ENCODE results near the gene CGNL1. TPM values are rescaled to one million over a fixed set of nuclear protein-coding genes. Genes with fewer than 3 reads are reported as not detected.

The CGNL1 gene
- total RNA-seq, 1 experiment from 2014 or later, result 3.3 TPM

- CTCF ChIA-PET, result interaction anchor here (0.6 kb wide), 1 partner anchor 10 kb away, joined by 3 read pairs; no protein-coding TSS in a partner anchor
- Mint-ChIP-seq H3K9me3 (ENCODE audit: low read depth, unreplicated experiment) (no peaks in the 10 kb centered on the region), H3K27ac (ENCODE audit: unreplicated experiment) (no peak overlapping the region), H3K4me3 (ENCODE audit: low read depth, unreplicated experiment) (no peak overlapping the region), H3K4me1 (ENCODE audit: low read depth, unreplicated experiment) (peaks cover 6% of the 10 kb centered on the region), H3K27me3 (ENCODE audit: unreplicated experiment) (no peaks in the 10 kb centered on the region), H3K36me3 (ENCODE audit: insufficient read depth, unreplicated experiment) (no peaks in the 10 kb centered on the region)
- TF ChIP-seq CTCF (IDR thresholded peaks at IDR 0.05; ENCODE audit: unreplicated experiment), result no peak
- DNase-seq, result no peak
- BruUV-seq (replicated peaks), result no TSS peak
- intact Hi-C loops (cut with micrococcal nuclease; ENCODE audit: unreplicated experiment), result no loop called here
These were observed 70.1 kb downstream of the CGNL1 start for GRCh38 chr15:57446393-57446792.

- no peak for DNase-seq
- no TSS peak for BruUV-seq (replicated peaks)
- CTCF ChIA-PET, result interaction anchor here (0.7 kb wide), 1 partner anchor 10 kb away, joined by 3 read pairs; no protein-coding TSS in a partner anchor
- no peak overlapping the region for H3K27ac Mint-ChIP-seq (ENCODE audit: unreplicated experiment)
- intact Hi-C loops (cut with micrococcal nuclease; ENCODE audit: unreplicated experiment), result no loop called here
- no peaks in the 10 kb centered on the region for H3K27me3 Mint-ChIP-seq (ENCODE audit: unreplicated experiment)
- H3K36me3 Mint-ChIP-seq (ENCODE audit: insufficient read depth, unreplicated experiment), result no peaks in the 10 kb centered on the region
- no peak overlapping the region for H3K4me3 Mint-ChIP-seq (ENCODE audit: low read depth, unreplicated experiment)
- no peak for TF ChIP-seq CTCF (IDR thresholded peaks at IDR 0.05; ENCODE audit: unreplicated experiment)
- no peaks in the 10 kb centered on the region for H3K4me1 Mint-ChIP-seq (ENCODE audit: low read depth, unreplicated experiment)
- H3K9me3 Mint-ChIP-seq (ENCODE audit: low read depth, unreplicated experiment), result no peaks in the 10 kb centered on the region
These were observed 75.2 kb downstream of the CGNL1 start for GRCh38 chr15:57451555-57451954.

- CTCF ChIA-PET, result no interaction called here
- H3K4me3 Mint-ChIP-seq (ENCODE audit: low read depth, unreplicated experiment), result no peak overlapping the region
- no peaks in the 10 kb centered on the region for H3K27me3 Mint-ChIP-seq (ENCODE audit: unreplicated experiment)
- no peaks in the 10 kb centered on the region for H3K36me3 Mint-ChIP-seq (ENCODE audit: insufficient read depth, unreplicated experiment)
- no peak for DNase-seq
- intact Hi-C loops (cut with micrococcal nuclease; ENCODE audit: unreplicated experiment), result no loop called here
- H3K4me1 Mint-ChIP-seq (ENCODE audit: low read depth, unreplicated experiment), result no peaks in the 10 kb centered on the region
- H3K27ac Mint-ChIP-seq (ENCODE audit: unreplicated experiment), result no peak overlapping the region
- no peak for TF ChIP-seq CTCF (IDR thresholded peaks at IDR 0.05; ENCODE audit: unreplicated experiment)
- H3K9me3 Mint-ChIP-seq (ENCODE audit: low read depth, unreplicated experiment), result no peaks in the 10 kb centered on the region
- BruUV-seq (replicated peaks), result no TSS peak
These were observed 75.9 kb downstream of the CGNL1 start for GRCh38 chr15:57452090-57452754.

DNA sequence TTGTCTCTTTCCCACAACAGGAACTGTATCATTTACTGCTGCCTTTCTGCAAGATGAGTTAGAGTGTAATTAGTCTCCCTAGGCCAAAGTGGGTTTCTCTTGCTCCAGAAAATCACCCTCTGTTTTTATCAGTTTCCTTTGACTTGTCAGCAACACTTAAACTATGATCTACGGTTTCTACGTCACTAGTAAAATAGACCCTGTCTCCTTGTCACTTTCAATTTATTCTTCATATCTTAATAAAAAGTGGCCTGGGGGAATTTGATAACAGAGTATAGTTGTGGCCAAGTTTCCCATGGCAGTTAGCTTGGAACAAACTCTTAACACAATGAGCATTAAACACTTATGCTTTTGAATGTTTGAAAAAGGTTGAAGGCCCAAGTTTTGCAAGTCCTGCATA lies 79.6 kb downstream of the CGNL1 start:
- H3K27ac Mint-ChIP-seq (ENCODE audit: unreplicated experiment), result no peak overlapping the region
- H3K4me1 Mint-ChIP-seq (ENCODE audit: low read depth, unreplicated experiment), result no peaks in the 10 kb centered on the region
- no TSS peak for BruUV-seq (replicated peaks)
- no peaks in the 10 kb centered on the region for H3K36me3 Mint-ChIP-seq (ENCODE audit: insufficient read depth, unreplicated experiment)
- intact Hi-C loops (cut with micrococcal nuclease; ENCODE audit: unreplicated experiment), result no loop called here
- DNase-seq, result no peak
- H3K27me3 Mint-ChIP-seq (ENCODE audit: unreplicated experiment), result no peaks in the 10 kb centered on the region
- H3K9me3 Mint-ChIP-seq (ENCODE audit: low read depth, unreplicated experiment), result no peaks in the 10 kb centered on the region
- H3K4me3 Mint-ChIP-seq (ENCODE audit: low read depth, unreplicated experiment), result no peak overlapping the region
- TF ChIP-seq CTCF (IDR thresholded peaks at IDR 0.05; ENCODE audit: unreplicated experiment), result no peak
- CTCF ChIA-PET, result no interaction called here
